NCI-H1694 (cell line): Measurements from ENCODE around the gene SF1.
A peak's percentile ranks its signal among the peaks of the same experiment; 100 is the strongest.

ENCODE experiments used
- DNase-seq: peaks from one replicate; lab custom pipeline; 2025; lab: John Stamatoyannopoulos, UW

SF1 gene

DNA sequence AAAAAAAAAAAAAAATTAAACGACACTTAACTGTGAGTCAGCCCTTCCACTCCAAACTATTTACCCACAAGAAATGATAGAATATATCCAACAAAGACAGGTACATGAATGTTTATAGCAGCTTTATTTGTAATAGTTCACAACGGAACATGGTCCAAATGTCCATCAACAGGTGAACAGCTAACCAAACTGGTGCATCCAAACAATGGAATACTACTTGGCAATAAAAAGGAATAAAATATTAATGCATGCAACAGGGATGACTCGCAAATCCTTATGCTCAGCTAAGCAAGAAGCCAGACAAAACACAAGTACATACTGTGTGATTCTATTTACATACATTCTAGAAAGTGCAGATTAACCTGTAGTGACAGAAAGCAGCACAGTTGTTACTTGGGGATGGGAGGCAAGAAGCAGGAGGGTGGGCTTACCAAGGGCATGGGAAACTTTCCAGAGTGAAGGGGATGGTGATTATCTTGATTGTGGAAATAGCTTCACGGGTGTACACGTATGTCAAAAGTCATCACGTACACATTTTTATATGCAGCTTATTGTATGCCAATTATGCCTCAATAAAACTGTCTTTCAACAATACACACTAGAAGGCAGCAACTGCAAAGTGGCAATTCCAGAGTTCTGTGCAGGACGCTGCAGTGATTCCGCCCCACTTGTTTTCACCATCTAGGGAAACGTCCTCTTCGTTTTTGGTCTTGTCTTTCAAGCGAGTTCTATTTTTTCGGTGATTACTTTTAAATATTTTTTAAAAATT lies 6.7 kb upstream of the SF1 start:
- no peak for DNase-seq

DNA sequence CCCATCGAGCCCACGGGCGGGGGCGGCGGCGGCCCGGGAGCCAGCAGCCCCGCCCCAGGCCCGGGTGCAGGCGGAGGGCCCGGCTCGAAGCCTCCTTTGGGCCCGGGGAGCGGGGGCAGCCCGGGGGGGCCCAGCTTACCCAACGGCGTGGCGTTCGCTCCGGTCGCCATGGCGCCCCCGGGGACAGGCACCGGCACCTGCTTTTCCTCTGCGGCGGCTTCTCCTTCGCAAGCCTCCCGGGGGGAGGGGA lies 194 bp downstream of the SF1 start:
- DNase-seq: no peak

DNA sequence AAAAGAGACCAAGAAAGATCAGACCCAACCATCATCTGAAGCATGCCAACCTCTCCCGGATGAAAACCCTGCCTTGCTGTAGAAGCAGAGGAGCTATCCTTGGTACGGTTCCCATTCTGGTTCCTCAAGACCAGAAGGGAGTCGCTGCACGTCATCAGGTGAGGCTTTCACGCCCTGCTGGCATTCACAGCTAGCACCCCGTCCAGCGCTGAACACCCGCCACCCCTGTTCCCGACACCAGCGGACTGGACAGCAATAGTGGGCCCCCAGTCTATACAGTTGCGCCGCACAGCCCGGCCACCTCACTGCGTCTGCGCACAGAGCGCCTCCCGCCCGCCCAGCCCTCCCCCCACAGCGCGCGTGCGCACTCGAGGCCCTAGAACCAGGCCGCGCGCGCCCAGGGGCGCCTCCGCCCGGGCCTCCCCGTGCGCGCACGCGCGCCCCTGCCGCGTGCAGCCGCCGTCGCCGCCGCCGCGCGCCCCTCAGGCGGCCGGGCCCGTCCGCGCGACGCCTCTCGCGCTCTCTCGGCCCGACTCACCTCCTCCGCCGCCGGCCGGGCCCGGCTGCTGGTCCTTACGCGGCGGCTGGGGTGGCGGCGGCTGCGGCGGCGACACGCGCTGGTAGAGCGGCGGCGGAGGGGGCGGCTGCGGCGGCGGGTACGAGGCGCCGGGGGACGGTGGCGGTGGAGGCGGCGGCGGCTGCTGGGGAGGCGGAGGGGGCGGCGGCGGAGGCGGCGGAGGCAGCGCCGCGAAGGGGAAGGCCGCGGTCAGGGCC lies 706 bp downstream of the SF1 start:
- DNase-seq: no peak

DNA sequence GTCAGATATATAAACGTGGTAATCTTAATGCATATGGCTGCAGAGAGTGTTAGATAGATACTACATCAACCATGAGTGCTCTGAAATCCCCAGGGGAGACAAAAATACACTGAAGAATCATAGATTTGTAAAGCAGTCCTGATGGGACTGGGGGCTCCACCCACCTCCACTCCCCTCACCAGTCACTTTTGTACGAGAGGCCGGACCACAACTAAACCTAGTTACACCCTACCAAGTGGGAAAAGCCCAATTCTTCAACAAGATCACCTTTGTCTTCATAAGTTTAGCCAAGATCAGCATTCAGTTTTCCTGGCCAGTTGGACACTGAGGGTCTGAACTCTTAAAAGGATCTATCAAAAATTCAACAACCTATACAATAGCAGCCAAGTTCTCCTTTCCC lies 1.5 kb downstream of the SF1 start:
- DNase-seq: no peak

DNA sequence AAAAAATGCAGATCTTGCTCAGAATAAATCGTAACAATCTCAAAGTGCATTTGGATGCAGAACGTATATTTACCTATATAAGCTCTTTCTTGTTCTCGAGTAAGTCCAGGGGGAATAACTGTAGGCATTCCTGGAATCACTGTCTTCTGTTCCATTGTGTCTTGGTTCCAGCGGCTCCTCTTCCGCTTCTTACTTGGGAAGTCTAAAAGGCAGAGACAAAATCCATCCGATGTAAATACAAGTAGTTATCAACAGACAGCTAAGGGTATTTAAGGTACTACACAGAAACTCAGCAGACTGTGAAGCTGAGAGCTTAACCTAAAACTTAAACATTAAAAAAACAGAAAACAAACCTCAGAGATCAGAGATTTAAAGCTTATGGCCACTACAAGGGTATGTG lies 1.9 kb downstream of the SF1 start:
- DNase-seq: no peak

DNA sequence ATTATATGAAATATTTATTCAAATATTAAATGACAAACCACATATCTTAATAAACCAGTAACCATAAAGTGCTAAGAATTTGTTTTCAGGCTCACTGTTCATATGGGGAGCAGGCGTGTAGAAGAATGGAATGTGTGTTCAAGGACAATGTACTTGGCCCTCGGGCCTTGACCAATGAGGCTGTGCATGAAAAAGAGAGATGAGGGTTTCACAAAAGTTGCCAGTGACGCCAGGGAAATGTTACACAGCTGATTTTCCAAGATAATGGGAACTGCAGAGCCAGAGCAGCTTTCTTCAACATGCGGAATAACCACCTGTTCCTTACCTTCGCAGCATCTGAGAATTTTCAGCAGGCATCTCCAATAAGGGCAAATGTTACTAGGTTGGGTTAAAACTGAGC lies 4.2 kb downstream of the SF1 start:
- no peak for DNase-seq

DNA sequence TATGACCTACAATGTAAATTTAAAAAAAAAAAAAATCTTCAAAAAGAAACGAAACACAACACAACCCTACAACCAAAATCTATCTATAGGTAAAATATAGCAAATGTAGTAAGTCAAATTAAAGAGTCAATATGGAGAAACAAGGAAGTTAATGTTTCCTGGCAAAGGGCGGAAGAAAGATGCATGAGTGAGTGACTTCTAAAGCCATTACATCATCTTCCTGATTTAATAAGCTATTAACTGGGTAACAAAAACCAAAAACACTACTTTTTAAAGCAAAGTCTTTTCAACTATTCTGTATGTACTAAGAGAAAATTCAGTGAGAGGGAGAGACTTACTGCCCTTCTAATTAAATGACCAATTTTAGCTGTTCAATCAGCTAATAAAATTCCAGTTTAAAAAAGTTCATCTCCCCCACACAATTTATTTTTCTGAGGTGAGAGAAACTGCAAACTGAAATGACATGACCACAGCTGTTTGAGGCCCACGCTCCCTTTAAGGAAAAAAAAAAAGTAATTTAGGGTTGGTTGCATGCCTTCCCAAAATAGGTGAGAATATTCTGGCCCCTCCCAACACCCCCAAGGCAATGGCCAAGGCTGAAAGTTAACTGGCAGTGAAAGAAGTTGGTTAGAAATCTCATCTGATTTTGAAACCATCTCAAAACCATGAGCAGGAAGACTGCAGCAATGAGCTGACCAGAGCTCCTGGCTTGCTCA lies 5.9 kb downstream of the SF1 start:
- DNase-seq: no peak

DNA sequence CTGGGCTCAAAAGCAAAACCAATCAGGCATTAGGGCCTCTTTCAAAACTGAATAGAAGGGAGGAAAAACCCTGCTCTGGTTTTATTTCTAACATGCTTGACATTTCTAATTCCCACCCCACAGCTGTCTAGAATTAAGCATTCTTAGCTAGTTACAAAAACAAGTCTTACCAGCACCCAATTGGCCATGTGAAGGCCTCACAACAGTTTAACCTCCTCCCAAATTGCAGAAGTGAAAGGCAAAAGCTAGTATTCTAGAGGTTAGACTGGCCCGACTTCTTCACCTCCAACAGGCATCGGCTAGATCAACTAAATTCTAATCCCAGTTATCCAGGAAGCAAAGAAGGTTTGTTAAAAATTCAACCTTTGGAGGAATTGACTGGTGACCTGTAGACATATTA lies 6.5 kb downstream of the SF1 start:
- no peak for DNase-seq

DNA sequence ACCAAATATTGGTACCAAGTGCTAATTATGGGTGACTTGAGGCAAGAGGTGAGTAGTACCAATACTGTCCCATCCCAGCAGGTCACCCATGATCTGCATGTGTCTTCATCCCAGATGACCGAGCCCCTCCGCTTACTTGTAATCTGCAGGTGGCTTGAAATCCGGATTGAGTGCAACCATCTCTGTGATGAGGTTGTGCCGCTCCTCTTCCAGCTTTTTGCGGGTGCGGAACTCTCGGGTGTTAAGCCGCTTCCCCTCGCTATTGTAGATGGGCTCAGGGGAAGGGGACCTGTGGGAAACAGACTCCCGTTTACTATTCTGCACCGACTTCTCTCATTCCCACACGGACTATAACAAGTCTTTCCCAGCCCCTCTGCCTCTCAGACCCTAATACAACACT lies 8.2 kb downstream of the SF1 start:
- no peak for DNase-seq

DNA sequence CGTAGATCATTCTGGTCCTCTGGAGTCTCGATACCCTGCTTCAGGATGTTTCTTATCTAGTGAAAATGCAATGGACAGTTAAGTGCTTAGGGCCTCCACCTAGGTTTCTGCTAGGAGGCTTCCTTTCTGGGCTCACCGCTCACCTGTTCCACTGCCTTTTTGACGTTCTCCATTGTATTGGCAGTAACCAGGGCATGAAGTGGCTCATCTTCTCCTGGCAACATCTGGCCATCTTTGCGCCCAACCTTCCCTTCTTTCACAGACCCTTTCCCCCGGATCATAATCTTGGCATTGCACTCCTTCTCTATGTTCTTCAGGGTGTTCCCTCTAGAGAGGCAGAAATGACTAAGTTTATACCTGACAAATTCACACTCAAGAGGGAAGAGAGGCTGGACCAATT lies 9.1 kb downstream of the SF1 start:
- DNase-seq: no peak

DNA sequence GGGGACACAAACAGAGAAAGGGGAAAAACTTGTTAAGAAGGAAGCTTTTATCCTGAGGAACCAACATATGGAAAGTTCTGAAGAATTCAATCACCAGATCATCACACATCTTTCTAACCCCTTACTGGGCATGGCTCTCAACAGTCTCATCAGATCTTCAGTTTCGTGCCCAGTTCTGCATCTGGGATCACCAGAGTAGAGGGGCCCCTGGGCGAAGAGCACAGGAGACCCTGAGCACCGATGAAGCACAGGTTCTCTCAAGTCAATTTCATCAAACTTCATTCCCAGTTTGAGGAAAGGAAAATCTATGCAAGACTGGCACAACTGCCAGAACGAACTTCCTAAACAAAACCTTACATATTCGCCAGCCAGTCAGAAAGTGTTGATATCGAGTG lies 10.0 kb downstream of the SF1 start:
- DNase-seq: no peak

DNA sequence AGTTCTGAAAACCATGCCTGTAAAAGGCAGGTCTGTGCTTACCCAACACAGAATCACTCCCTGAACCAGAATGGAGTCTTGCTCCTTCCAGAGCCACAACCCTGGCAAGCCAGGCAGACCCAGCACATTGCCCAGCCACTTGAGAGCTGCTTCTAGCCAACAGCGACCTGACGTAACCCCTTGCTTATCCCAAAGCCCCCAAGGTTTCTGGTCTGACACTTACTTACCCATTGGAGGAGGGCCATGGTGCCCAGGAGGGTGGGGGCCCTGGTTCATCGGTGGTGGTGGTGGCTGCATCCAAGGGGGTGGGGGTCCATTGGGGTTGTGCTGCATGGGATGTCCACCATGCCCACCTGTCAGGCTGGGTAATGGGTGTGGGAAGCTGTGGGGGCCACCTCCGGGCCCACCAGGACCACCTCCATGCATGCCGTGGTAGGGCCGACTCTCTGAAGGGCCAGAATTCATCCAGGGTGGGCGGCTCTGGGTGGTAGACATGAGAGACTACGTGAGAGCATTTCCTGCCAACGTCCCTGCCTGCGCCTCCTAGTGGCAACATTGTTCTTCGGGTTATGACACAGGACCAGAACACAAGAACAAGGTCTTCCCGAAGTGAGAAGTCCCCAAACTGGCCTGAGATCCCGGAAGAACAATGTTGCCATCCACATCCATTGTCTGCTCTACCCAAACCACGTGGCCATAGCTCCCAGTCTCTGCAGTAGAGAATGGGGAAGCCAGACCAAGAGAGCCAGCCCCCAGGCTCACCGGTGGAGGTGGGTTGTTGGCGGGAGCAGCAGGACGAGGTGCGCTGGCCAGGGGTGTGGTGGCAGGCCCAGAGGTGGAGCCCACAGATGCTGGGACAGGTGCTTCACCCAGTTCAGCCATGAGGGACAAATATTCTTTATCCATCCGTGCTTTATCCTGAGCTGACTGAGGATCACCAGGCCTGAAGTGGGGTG lies 10.7 kb downstream of the SF1 start:
- peak; percentile 54 for DNase-seq

DNA sequence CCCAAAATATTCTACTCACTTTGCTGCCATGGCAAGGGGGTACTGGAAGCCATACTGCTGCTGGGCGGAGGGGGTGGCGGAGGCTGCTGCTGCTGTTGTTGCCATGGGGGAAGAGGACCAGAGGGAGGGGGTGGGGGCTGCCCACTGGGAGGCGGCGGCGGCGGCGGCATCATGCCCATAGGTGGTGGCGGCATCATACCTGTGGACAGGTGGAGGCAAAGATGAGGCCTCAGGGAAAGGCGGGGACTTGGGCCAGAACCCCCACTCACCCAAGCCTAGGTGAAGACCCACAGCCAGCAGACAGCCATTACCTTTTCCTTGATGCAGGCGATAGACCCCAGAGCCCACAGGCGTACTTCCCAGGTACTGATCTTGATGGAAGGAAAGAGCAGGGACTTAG lies 11.5 kb downstream of the SF1 start:
- DNase-seq: no peak

DNA sequence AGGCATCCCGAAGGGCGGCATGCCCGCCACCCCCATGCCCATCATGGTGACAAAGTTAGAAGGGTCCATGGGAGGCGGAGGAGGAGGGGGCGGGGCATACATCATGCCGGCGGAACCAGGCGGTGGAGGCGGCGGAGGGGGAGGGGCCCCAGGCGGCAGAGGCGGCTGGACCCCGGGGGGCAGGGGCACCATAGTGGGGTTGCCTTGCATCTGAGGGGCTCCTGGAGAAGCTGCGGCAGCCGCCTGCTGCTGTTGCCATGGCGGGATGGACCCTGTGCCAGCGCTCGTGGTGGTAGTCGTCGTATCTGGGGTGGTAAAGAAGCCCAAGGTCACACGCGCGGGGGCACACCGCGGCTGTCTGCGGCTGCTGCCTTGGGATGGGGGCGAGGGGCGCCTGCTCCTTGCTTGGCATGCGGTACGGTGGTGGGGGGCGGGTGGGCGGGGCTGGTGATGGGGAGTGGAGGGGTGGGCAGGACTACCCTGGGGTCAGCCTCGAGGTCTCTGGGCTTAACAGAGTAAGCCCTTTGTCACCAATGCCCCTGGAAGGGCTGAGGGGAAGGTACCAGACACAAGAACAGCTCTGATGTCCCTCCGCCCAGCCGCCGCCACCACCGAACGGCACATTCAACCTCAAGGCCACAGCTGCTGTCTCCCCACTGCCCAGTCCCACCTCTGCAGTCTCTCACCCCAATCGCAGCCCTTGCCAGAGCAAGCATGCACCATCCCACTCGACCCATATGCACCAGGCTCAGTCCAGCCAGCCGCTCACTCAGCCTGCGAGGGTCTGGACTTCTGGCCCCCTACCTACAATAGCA lies 12.3 kb downstream of the SF1 start:
- no peak for DNase-seq

DNA sequence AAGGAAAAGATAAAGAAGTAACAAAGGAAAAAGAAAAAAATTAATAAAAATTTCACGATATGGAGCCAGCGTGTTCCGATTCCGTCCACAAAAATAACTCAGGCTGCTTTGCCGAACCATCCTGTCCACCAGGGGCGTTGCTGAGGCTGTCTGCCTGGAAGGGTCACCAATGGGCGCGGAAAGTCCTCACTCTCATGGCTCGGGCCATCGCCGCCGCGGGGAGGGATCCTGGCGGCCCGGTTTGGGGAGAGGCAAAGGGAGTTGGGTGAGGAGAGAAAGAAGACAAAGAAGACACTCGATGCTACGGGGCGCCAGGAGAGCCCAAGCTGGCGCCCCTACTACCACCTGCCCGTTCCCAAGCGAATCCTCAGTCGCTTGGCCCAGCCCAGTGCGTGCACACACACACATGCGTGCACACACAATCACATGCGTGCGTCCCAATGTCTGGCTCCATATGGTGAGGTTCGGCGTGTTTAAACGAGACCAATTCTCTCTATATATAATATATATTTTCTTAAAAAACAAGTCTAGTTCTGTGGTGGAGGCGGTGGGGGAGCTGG lies 13.0 kb downstream of the SF1 start:
- no peak for DNase-seq

DNA sequence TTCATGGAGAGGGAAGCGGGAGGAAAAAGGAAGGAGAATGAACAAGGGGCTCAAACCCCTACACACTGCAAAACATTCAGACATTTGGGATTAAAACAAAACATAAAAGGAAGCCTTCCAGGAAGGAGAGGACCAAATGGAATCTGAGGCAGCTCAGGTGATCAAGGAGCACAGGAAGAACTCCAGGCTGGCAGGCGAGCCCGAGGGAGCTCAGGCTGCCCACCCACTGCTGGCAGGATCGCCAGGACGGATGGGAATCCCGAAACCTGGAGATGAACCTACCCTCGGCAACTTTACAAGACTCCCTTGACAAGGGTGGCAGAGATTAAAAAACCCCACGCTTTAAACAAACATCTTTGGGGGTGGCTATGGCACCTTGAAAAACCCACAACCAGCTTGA lies 13.6 kb downstream of the SF1 start:
- no peak for DNase-seq

DNA sequence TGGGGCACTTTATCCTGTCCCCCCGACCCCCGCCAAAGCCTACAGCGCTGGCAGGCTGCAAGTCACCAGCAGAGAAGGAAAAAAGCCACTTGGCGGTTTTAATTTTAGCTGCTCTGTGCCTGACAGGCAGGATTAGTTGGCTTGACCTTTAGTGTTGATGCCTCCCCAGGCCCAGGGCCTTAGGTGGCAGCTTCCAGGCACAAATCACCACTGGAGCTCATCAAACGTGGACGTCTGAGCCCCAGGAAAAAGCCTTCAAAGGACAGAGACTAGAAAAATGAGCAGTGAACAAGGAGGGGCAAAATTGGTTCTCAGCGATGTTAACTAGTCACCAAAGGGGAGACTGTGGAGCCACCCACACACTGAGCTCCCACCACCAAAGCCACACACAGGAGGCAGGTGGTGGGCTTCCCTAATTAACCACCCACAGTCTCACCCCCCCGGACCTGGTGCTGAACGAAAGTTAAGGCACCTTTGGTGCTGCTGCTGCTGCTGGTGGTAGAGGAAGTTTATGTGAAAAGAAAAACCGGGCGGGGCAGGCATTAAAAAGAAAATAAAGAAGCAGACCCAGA lies 14.2 kb downstream of the SF1 start:
- DNase-seq: no peak

DNA sequence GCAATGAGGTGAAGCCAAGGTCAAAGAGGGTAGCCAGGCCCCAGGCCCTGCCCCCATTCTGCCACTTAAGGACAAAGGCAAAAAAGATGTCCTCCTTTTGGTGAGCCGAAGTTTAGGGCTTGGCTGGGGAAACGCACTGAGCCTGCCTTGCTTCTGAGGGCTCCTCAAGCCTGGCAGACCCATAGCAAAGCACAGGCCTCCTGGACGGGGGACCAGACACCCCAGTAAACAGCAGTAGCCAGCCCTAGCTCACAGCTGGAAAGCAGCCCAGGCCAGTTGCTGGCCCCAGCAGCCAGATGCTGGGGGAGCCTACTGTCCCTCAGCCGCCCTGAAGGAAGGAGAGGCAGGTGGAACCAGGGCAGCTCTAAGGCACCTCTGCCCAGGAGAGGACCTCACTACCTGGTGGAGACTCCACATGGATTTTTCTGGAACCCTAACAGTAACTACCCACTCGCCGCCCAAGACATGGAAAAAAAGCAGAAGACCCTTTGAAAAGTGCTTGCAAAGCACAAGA lies 14.8 kb downstream of the SF1 start:
- DNase-seq: no peak

DNA sequence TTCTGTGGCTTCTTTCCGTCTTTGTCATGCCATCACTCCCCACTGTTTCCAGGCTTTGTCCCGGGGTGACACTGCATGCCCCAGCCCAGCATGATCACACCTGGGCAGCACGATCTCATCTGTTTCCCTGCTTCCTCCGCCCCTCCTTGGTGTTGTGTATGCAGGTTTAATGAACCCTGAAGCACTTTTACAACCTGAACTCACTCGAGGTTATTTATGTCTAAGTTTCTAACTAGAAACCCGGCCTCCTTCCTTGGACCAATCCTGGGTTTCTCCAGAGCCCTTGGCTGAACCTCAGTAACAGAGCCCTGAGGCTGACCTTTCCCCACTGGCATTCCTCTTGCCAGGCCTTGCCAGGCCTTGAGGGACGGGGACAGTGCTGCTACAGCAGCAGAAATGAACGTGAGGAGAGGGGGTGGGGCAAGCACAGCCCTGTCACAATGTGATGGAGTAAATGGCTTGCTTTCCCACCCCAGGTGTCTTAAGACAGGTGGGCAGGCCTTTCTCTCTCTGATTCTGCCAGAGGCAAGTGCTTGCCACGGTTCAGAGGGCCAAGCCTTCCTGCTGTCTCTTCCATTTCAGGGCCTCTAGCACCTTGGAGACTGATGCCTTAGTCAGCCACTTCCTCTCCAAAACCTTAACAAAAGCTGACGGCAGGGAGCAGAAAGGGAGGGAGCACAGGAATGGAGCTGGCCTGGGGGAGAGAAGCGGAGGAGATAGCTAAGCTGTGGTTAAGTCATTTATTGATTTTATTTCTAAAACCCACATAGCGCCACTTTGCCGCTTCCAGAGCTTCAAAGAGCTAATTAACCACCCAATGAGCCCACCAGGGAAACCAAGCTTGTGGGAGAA lies 15.4 kb downstream of the SF1 start:
- no peak for DNase-seq

DNA sequence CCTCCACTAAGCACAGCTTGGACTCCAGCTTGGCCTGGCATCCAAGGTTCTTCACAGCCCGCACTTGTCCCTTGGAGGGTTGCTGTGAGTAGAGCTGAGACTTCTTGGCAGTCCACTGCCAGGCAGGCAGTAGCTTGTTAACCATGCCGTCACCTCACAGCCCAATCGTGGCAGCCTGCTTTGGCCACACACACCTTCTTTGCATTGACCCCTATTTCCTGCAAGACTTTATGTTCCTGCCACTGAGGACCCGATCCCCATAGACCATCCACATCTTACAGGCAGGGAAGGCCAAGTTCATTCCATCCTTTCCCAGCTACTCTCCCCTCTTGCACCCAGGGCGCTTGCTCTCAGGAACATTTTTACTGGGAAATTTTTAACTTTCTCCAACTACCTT lies 16.1 kb downstream of the SF1 start:
- DNase-seq: no peak
